ENCODE data around the gene IMMP2L.

- TF ChIP-seq SP1 (IDR thresholded peaks at IDR 0.05) (no peak), FOXA1 (IDR thresholded peaks at IDR 0.05) (no peak), ELF4 (IDR thresholded peaks at IDR 0.05) (no peak), L3MBTL2 (conservative IDR thresholded peaks at IDR 0.05) (no peak), BHLHE40 (IDR thresholded peaks at IDR 0.05; ENCODE audit: borderline replicate concordance) (no peak), TARDBP (IDR thresholded peaks at IDR 0.05) (no peak), FOXM1 (IDR thresholded peaks at IDR 0.05; ENCODE audit: borderline replicate concordance) (no peak), LEF1 (IDR thresholded peaks at IDR 0.05; ENCODE audit: borderline replicate concordance) (no peak), PKNOX1 (IDR thresholded peaks at IDR 0.05) (no peak)
Measured at GRCh38 chr7:111264111-111264868, 298.0 kb downstream of the IMMP2L start.
